ENCODE results near the gene OLFML1. TPM values are rescaled to one million over a fixed set of nuclear protein-coding genes. Genes with fewer than 3 reads are reported as not detected.

Gene OLFML1
- total RNA-seq, 3 donors from 2014 or later: not detected

DNA sequence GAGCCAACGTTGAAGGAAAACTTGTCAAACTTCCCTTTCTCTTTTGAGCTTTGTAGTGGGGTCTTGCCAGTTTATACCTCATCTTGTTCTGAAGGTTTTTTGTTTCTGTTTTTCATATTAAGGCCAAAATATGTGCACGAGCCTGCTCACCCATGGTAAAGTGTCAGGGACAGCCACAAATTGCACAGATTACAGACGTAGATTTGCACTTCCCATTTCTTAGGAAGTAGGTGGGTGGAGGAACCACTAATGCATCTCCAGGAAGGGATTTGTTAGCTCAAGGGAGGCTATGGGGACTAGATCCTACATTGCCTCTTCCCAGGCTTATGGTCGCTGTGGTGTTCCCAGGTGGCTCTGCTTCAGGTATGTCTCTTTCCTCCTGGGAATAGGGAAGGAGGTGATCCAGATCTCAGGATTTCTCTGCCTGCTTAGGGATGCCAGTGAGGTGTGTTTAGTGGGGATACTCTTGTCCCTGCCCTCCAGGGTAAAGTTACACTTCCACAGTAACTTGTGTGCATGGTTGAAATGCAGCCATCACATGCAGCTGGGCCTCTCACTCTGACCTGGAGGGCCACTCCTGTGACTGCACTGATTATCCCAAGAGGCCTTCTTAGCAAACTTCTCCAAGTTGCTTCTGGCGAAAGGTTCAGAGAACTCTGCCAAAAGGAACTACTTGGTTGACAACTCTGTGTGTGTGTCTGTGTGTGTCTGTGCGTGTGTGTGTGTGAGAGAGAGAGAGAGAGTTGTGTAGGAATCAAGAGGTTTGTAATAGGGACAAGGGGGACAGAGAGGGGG lies 38.3 kb downstream of the OLFML1 start:
- Mint-ChIP-seq H3K27me3 (ENCODE audit: low read depth) (no peaks in the 10 kb centered on the region), H3K4me1 (ENCODE audit: low read depth) (peaks cover 51% of the 10 kb centered on the region), H3K9me3 (no peaks in the 10 kb centered on the region), H3K36me3 (ENCODE audit: insufficient read depth) (no peaks in the 10 kb centered on the region), H3K4me3 (no peak overlapping the region)
- ATAC-seq (no peak), DNase-seq (no peak)

DNA sequence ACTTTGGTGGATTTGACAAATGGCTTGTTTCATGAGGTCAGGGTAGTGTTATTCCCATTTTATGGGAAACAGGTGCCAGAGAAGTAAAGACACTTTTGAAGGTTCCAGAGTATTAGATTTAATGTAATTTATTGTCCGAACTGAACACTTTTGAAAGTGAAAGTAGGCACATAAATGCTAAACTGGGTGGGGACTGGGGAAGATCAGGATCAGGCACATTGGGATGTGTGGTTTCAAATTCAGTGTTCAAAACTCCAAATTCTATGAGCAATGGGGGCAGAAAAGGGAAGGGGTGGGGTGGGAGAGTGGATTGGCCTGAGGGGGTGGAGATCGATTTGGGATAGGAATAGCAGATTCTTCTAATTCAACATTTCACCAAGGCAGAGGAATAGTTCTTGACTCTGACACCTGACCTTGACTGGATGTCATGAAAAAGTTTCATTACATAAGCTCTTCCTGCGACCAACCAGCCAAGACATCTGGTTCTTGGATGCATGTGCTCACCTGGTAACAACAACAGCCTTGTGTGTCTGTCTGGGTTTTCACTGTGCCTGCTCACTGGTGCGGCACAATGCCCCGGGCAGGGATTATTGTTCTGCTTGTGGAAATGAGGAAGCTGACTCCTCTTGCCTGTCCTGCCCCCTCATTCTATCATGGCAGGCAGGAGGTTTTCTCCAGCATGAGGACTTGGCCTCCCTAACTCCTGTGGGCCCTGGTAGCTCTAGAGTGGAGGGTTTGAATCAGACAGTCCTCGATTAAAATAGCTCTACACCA lies 39.3 kb downstream of the OLFML1 start:
- DNase-seq: no peak
- no peak for ATAC-seq
- no peaks in the 10 kb centered on the region for H3K27me3 Mint-ChIP-seq (ENCODE audit: low read depth)
- no peak overlapping the region for H3K4me3 Mint-ChIP-seq
- H3K4me1 Mint-ChIP-seq (ENCODE audit: low read depth): peaks cover 50% of the 10 kb centered on the region
- H3K36me3 Mint-ChIP-seq (ENCODE audit: insufficient read depth): no peaks in the 10 kb centered on the region
- H3K9me3 Mint-ChIP-seq: no peaks in the 10 kb centered on the region

DNA sequence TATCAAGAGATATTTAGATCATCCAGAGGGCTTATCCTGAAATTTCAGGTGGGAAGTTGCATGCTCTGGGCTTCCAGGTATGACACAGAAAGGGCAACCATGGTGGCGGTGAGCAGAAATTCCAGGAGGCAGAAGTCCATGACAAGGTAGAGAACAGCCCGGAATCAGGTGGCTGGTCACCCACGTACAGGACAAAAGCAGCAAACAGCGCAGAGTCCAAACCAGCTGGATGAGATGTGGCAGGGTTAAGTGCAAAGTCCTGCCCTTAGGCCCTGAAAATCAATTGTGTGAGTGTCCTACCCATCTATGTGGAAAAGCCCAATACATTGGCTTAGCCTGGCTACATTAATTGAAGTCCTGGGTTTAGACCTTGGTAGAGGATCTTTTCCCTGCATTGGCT lies 40.1 kb downstream of the OLFML1 start:
- H3K4me1 Mint-ChIP-seq (ENCODE audit: low read depth): peaks cover 53% of the 10 kb centered on the region
- no peak for DNase-seq
- H3K27me3 Mint-ChIP-seq (ENCODE audit: low read depth): no peaks in the 10 kb centered on the region

GRCh38 chr11:7527029-7527428 lies 41.7 kb downstream of the OLFML1 start:
- Mint-ChIP-seq H3K4me1 (ENCODE audit: low read depth) (peaks cover 63% of the 10 kb centered on the region), H3K9me3 (no peaks in the 10 kb centered on the region), H3K27me3 (ENCODE audit: low read depth) (no peaks in the 10 kb centered on the region), H3K4me3 (peak overlapping the region; percentile 7), H3K36me3 (ENCODE audit: insufficient read depth) (no peaks in the 10 kb centered on the region)
- ATAC-seq: peak; percentile 61 to 70
- no peak for DNase-seq

More for the DNA sequence above, 40.1 kb downstream of the OLFML1 start:
- Mint-ChIP-seq H3K36me3 (ENCODE audit: insufficient read depth) (no peaks in the 10 kb centered on the region), H3K4me3 (no peak overlapping the region), H3K9me3 (no peaks in the 10 kb centered on the region)
- ATAC-seq: no peak

DNA sequence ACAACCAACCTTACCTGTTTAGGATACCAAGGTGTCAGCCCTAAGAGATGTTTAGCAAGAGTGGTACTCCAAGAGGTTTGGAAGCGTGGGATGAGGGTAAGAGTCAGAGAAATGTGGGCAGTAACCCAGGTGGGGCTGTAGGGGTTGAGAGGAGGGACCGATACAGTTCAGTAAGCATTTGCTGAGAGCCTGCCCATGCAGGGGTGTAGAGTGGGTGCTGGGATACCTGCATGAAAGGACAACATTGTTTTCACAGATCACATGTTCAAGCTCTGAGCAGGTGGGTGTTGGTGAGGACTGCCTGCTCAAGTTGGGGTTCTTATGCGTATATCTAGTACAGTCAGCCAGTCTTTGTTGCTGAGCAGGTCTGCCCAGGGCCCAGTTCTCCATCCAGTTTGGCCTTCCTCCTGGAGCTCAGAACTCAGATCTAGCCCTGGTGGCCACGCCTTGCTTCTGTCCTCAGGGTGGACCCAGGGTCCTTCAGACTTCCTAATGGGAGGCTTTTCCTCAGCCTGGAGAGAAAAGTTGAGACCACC lies 43.3 kb downstream of the OLFML1 start:
- DNase-seq (no peak), ATAC-seq (no peak)
- H3K27me3 Mint-ChIP-seq (ENCODE audit: low read depth): no peaks in the 10 kb centered on the region
- H3K9me3 Mint-ChIP-seq: no peaks in the 10 kb centered on the region
- H3K36me3 Mint-ChIP-seq (ENCODE audit: insufficient read depth): no peaks in the 10 kb centered on the region
- no peak overlapping the region for H3K4me3 Mint-ChIP-seq
- peaks cover 65% of the 10 kb centered on the region for H3K4me1 Mint-ChIP-seq (ENCODE audit: low read depth)

DNA sequence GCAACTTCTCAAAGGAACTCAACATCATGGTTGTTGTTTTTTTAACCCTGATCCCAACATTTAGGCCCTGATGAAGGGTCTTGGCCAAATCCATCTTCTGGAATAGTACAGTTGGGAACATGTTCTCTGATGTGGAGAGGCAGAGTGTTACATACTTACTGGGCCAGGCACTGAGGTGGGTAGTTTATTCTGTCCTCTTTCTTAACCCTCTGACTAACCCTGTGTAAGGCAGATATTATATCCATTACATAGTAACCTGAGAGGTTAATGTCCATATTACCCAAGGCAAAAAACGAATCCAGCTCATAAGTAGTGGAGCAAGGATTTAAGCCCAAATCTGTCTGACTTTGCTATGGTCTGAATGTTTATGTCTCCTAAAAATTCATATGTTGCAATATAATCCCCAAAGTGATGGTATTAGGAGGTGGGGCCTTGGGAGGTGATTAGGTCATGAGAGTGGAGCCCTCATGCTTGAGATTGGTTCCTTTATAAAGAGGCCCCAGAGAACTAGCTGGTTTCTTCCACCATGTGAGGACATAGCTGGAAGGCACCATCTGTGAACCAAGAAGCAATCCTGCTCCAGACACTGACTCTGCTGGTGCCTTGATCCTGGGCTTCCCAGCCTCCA lies 44.8 kb downstream of the OLFML1 start:
- Mint-ChIP-seq H3K4me1 (ENCODE audit: low read depth) (peaks cover 66% of the 10 kb centered on the region), H3K27me3 (ENCODE audit: low read depth) (no peaks in the 10 kb centered on the region), H3K9me3 (no peaks in the 10 kb centered on the region), H3K4me3 (no peak overlapping the region), H3K36me3 (ENCODE audit: insufficient read depth) (no peaks in the 10 kb centered on the region)
- no peak for ATAC-seq
- DNase-seq: no peak

DNA sequence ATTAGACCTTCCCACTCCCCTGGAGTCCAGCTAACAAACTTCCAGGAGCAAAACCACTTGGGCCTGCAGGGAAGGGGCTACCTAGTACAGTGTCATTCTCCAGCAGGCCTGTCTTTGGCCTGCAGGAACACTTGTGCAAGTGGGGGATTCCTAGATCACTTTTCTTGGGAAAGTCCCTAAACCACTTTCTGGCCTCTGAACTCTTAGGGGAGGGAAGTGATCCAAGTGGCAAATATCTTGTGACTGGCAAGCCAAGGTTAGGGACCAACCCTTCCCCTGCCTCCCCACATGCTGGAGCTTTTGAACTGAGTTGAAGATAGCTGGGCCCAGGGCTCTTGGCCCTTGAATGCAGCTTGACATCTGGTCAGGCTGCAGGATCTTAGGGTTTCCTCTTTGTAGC lies 45.7 kb downstream of the OLFML1 start:
- no peak for DNase-seq
- Mint-ChIP-seq H3K4me1 (ENCODE audit: low read depth) (peaks cover 64% of the 10 kb centered on the region), H3K9me3 (no peaks in the 10 kb centered on the region), H3K36me3 (ENCODE audit: insufficient read depth) (no peaks in the 10 kb centered on the region), H3K27me3 (ENCODE audit: low read depth) (no peaks in the 10 kb centered on the region), H3K4me3 (no peak overlapping the region)
- no peak for ATAC-seq

DNA sequence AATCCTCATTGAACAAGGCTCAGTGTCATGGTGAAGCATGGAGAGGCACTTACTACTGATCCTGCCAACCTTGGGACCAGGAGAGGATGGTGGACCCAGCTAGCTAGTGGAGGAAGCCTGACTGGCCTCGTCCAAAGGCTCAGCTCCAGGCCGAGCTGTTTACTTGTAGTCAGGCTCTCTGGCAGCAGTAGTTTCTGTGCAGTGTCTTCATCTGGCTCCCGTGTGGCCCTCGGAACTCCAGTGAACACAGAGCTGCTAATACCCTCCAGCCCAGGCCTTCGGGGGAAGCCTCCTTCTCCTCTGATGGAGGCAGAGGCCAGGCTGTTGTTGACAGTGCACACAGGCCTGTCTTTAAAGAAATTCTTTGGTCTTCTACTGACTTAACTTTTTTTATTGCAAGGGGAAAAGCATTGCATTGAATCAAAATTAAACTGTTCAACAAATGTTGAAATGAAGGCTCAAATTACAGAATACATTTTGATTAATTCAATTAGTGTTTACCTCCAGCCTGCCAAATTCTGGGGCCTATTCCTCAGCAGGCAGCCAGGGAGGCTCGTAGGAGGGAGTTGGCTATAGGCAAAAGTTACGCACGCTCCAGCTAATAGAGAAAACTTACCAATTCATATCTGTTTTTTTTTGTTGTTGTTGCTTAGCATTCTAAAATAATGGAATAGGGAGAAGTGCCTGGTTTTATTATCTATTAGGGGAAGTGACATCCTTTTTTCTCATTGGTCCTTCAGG lies 47.3 kb downstream of the OLFML1 start:
- peaks cover 65% of the 10 kb centered on the region for H3K4me1 Mint-ChIP-seq (ENCODE audit: low read depth)
- DNase-seq (no peak), ATAC-seq (no peak)
- no peaks in the 10 kb centered on the region for H3K9me3 Mint-ChIP-seq
- H3K27me3 Mint-ChIP-seq (ENCODE audit: low read depth): no peaks in the 10 kb centered on the region
- no peaks in the 10 kb centered on the region for H3K36me3 Mint-ChIP-seq (ENCODE audit: insufficient read depth)
- no peak overlapping the region for H3K4me3 Mint-ChIP-seq

GRCh38 chr11:7533199-7534041 lies 48.1 kb downstream of the OLFML1 start:
- H3K36me3 Mint-ChIP-seq (ENCODE audit: insufficient read depth): no peaks in the 10 kb centered on the region
- H3K9me3 Mint-ChIP-seq: no peaks in the 10 kb centered on the region
- peaks cover 64% of the 10 kb centered on the region for H3K4me1 Mint-ChIP-seq (ENCODE audit: low read depth)
- peaks cover 2% of the 10 kb centered on the region for H3K27me3 Mint-ChIP-seq (ENCODE audit: low read depth)
- H3K4me3 Mint-ChIP-seq: no peak overlapping the region
- DNase-seq: no peak
- no peak for ATAC-seq

DNA sequence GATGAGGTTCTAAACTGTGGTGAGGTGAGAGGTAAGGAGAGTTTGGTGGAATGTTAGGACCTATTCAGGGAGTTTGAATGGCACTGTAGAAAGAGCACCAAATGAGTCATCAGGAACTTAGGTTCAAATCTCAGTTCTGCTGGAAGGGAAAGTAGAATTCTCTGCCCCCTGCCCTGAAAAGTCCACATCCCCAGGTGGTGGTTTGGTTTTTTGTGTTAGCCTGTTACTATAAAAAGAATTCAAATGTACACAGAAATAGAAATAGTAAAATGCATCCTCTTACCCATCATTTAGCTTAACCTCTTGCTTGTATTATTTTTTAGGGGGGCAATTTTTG lies 48.7 kb downstream of the OLFML1 start:
- Mint-ChIP-seq H3K27me3 (ENCODE audit: low read depth) (peaks cover 2% of the 10 kb centered on the region), H3K4me3 (no peak overlapping the region), H3K9me3 (no peaks in the 10 kb centered on the region), H3K36me3 (ENCODE audit: insufficient read depth) (no peaks in the 10 kb centered on the region), H3K4me1 (ENCODE audit: low read depth) (peaks cover 61% of the 10 kb centered on the region)
- no peak for ATAC-seq
- no peak for DNase-seq

GRCh38 chr11:7536100-7536499 lies 50.8 kb downstream of the OLFML1 start:
- H3K36me3 Mint-ChIP-seq (ENCODE audit: insufficient read depth): no peaks in the 10 kb centered on the region
- H3K27me3 Mint-ChIP-seq (ENCODE audit: low read depth): peaks cover 2% of the 10 kb centered on the region
- DNase-seq (no peak), ATAC-seq (peak in 1 of 2 donors; percentile 52)
- no peaks in the 10 kb centered on the region for H3K9me3 Mint-ChIP-seq
- H3K4me1 Mint-ChIP-seq (ENCODE audit: low read depth): peaks cover 53% of the 10 kb centered on the region
- no peak overlapping the region for H3K4me3 Mint-ChIP-seq

DNA sequence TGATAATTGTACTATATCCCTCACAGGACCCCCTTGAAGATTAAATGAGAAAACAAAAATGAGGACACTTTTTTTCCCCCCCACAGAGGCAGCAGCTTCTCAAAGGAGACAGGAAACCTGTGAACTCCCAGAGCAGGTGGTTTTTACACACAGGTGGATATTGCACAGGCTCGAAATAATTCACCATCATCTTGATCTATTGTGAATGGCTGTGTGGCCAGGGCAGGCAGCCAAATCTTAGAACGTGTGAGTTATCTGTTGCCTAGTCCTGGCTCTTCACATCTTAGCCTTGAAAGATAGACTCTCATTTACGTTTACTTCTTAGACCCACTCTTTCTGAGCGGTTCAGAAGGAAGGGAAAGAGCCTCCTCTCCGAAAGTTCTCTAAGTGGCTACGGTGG lies 52.0 kb downstream of the OLFML1 start:
- Mint-ChIP-seq H3K9me3 (no peaks in the 10 kb centered on the region), H3K4me1 (ENCODE audit: low read depth) (peaks cover 47% of the 10 kb centered on the region), H3K27me3 (ENCODE audit: low read depth) (peaks cover 2% of the 10 kb centered on the region), H3K4me3 (no peak overlapping the region), H3K36me3 (ENCODE audit: insufficient read depth) (no peaks in the 10 kb centered on the region)
- ATAC-seq: no peak
- no peak for DNase-seq

DNA sequence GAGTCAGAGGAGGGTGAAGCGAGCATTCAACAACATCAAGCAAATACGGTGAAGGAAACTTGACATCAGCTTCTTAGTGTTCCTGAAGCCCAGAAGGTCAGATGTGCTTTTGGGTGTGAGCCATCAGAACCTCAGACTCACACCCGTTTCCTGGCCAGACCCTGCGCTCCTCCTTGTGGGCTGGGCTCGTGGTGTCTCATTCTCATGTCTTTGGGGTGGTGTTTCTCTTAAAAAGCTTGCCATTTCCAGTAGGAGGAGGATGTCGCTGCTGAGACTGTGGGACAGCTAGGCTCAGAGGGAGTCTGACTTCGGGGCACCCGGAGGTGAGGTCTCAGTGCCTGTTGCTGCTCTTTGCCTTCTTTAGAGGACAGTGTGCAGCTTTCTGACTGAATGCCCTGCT lies 52.7 kb downstream of the OLFML1 start:
- Mint-ChIP-seq H3K4me1 (ENCODE audit: low read depth) (peaks cover 47% of the 10 kb centered on the region), H3K36me3 (ENCODE audit: insufficient read depth) (no peaks in the 10 kb centered on the region), H3K9me3 (no peaks in the 10 kb centered on the region), H3K4me3 (peak overlapping the region; percentile 14), H3K27me3 (ENCODE audit: low read depth) (peaks cover 2% of the 10 kb centered on the region)
- DNase-seq (no peak), ATAC-seq (peak; percentile 35 to 66)
